Endometrial microvascular endothelial cells (primary cell): ENCODE data around the gene TAF9B. TPM values are rescaled to one million over a fixed set of nuclear protein-coding genes. Genes with fewer than 3 reads are reported as not detected.

Experiments
- total RNA-seq: library from RNA; depleted of rRNA; stranded (reverse); fragments of >200 nt; gene quantifications from one replicate; pipeline ENCODE4 v1.2.3, GENCODE V29; 2015; ENCODE audit errors: inconsistent ontology term

TAF9B gene
- total RNA-seq, 1 donor from 2014 or later = 31.3 TPM

Other genes starting within 250 kb of the TAF9B start
- gene MAGT1, start 244.2 kb downstream of the TAF9B start, total RNA-seq = 108 TPM
- 345 TPM for gene COX7B, start 240.2 kb downstream of the TAF9B start, total RNA-seq
- gene ATP7A, start 229.0 kb downstream of the TAF9B start, total RNA-seq = 9.6 TPM
- not detected for gene PGAM4, start 170.0 kb downstream of the TAF9B start, total RNA-seq
- 400 TPM for gene PGK1, start 35.4 kb downstream of the TAF9B start, total RNA-seq
- not detected for gene CYSLTR1, start 188.0 kb upstream of the TAF9B start, total RNA-seq